Breast epithelium (tissue), 4 donors: ENCODE measurements around the gene TEX19. TPM values are rescaled to one million over a fixed set of nuclear protein-coding genes. Genes with fewer than 3 reads are reported as not detected.
"Not testable (repeated sequence)": the region's sequence is repeated elsewhere in the genome, so short reads cannot be mapped to it uniquely, and the experiment has no call there.

ENCODE experiments used
- DNase-seq, 2 donors: peaks; one replicate each; pipeline ENCODE4 v3.0.0-alpha.2; 2019; ENCODE audit warnings: low spot score in 2 of 2
- H3K27ac ChIP-seq, 2 donors: fragments of 200-600 bp; sonication (generic) in 1 of 2; one replicate each; pipeline ENCODE4 v1.5.1; 2016 to 2019; ENCODE audit warnings: mild to moderate bottlenecking in 1 of 2
- H3K27me3 ChIP-seq, 2 donors: fragments of 200-600 bp; sonication (generic) in 1 of 2; one replicate each; pipeline versions ENCODE4 v1.5.1 to v1.6.0; 2017 to 2019; ENCODE audit warnings: control low read depth in 1 of 2, mild to moderate bottlenecking in 1 of 2
- H3K36me3 ChIP-seq: fragments of 200-600 bp; one replicate; pipeline ENCODE4 v1.5.1; 2019
- H3K4me1 ChIP-seq, 2 donors: fragments of 200-600 bp; sonication (generic); one replicate each; pipeline ENCODE4 v1.5.1; 2016 to 2019; ENCODE audit warnings: control low read depth in 1 of 2
- H3K4me3 ChIP-seq, 3 donors: fragments of 200-600 bp; sonication (generic); 1 replicate in 2 of 3; 2 replicates in 1 of 3; pipeline ENCODE4 v1.5.1; 2016 to 2019; ENCODE audit warnings: mild to moderate bottlenecking in 3 of 3, moderate library complexity in 2 of 3
- H3K9me3 ChIP-seq, 2 donors: fragments of 200-600 bp; sonication (generic) in 1 of 2; one replicate each; pipeline ENCODE4 v1.5.1; 2016 to 2019; ENCODE audit warnings: control low read depth in 1 of 2
- POLR2A ChIP-seq: fragments of 450-650 bp; IDR thresholded peaks from one replicate; pipeline ENCODE4 v1.6.1; 2016; ENCODE audit warnings: antibody characterized with exemption, mild to moderate bottlenecking, moderate library complexity
- POLR2AphosphoS5 ChIP-seq, 3 donors: sonication (generic); formaldehyde crosslinking; IDR thresholded peaks; one replicate each; pipeline ENCODE4 v1.6.1; 2017; ENCODE audit warnings: antibody characterized with exemption in 3 of 3
- intact Hi-C: fragments of 100-400 bp; cut with DNase I; formaldehyde crosslinking; loops from one replicate; pipeline ENCODE4 v1.15.1; 2023; ENCODE audit warnings: low total_unique reads
- total RNA-seq, 3 donors: library from RNA; depleted of rRNA; stranded (reverse); fragments of >200 nt; gene quantifications; one replicate each; pipeline ENCODE4 v1.1.0, GENCODE V29; 2016
- TF ChIP-seq, protein P1 (sequence below), 3 donors: fragments of 450-650 bp; IDR thresholded peaks; one replicate each; pipeline ENCODE4 v1.5.1; 2016 to 2017; ENCODE audit warnings: antibody characterized with exemption in 3 of 3, mild to moderate bottlenecking in 3 of 3, moderate library complexity in 3 of 3

Gene TEX19
- total RNA-seq, 3 donors from 2014 or later, result not detected

DNA sequence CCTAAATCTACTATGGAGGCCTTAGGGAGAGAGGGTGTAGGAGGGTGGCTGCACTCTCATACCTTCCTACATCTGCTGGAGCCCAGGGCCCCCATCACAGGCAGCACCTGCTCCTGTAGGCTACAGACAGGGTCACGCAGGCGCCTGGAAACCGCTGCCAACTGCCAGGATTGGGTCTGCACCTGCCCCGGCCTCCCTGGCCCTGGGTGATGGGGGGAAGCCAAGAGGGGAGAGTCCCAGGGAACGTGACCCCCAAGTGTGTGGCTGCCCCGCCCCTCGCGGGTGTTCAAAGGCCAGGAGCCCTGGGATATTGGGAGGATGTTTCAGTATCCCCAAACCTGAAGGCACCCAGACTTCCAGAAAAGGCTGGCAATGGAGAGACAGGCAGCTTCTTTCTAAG, 5.6 kb upstream of the TEX19 start:
- no peak overlapping the region for H3K27ac ChIP-seq
- no peaks in the 10 kb centered on the region for H3K36me3 ChIP-seq
- no peaks in the 10 kb centered on the region for H3K9me3 ChIP-seq
- H3K4me1 ChIP-seq, result peaks cover 0 to 11% of the 10 kb centered on the region in 2 donors
- intact Hi-C loops, result loop anchor here (10.0 kb wide), 1 partner anchor 61 kb away; the partner anchor contains the start of genes HEXD and OGFOD3
- no peaks in the 10 kb centered on the region for H3K27me3 ChIP-seq
- H3K4me3 ChIP-seq, result no peak overlapping the region
- DNase-seq, result no peak
- TF ChIP-seq POLR2AphosphoS5 (IDR thresholded peaks at IDR 0.05), result no peak
- no peak for TF ChIP-seq POLR2A
- TF ChIP-seq, protein P1, sequence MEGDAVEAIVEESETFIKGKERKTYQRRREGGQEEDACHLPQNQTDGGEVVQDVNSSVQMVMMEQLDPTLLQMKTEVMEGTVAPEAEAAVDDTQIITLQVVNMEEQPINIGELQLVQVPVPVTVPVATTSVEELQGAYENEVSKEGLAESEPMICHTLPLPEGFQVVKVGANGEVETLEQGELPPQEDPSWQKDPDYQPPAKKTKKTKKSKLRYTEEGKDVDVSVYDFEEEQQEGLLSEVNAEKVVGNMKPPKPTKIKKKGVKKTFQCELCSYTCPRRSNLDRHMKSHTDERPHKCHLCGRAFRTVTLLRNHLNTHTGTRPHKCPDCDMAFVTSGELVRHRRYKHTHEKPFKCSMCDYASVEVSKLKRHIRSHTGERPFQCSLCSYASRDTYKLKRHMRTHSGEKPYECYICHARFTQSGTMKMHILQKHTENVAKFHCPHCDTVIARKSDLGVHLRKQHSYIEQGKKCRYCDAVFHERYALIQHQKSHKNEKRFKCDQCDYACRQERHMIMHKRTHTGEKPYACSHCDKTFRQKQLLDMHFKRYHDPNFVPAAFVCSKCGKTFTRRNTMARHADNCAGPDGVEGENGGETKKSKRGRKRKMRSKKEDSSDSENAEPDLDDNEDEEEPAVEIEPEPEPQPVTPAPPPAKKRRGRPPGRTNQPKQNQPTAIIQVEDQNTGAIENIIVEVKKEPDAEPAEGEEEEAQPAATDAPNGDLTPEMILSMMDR (IDR thresholded peaks at IDR 0.05), result no peak

DNA sequence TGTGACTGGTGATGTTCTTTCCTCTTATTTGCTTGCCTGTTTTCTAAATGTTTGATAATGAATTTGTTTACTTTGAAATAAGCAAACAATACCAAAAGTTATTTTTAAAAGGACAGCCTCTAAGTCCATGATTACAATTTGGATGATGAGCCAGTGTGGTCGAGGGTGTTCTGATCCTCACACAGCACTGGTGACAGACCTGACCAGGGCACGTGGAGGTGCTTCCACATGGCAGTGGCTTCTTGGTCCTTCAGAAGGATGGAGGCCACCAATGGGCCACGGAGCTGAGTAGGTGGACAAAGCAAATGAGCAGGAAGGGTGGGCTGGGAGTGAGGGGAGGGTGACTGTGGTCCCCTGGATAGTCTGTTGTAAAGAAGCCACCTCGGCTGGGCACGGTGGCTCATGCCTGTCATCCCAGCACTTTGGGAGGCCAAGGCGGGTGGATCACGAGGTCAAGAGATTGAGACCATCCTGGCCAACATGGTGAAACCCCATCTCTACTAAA, 4.2 kb upstream of the TEX19 start:
- Histone ChIP-seq H3K36me3 (no peaks in the 10 kb centered on the region), H3K4me1 (peaks cover 0 to 11% of the 10 kb centered on the region in 2 donors), H3K27me3 (no peaks in the 10 kb centered on the region), H3K4me3 (no peak overlapping the region), H3K9me3 (no peaks in the 10 kb centered on the region), H3K27ac (no peak overlapping the region)
- intact Hi-C loops, result loop anchor here (10.0 kb wide), 1 partner anchor 60 kb away; the partner anchor contains the start of genes HEXD and OGFOD3
- TF ChIP-seq POLR2A, result no peak
- TF ChIP-seq POLR2AphosphoS5 (IDR thresholded peaks at IDR 0.05), result no peak
- TF ChIP-seq, protein P1 (IDR thresholded peaks at IDR 0.05), result no peak
- no peak for DNase-seq

DNA sequence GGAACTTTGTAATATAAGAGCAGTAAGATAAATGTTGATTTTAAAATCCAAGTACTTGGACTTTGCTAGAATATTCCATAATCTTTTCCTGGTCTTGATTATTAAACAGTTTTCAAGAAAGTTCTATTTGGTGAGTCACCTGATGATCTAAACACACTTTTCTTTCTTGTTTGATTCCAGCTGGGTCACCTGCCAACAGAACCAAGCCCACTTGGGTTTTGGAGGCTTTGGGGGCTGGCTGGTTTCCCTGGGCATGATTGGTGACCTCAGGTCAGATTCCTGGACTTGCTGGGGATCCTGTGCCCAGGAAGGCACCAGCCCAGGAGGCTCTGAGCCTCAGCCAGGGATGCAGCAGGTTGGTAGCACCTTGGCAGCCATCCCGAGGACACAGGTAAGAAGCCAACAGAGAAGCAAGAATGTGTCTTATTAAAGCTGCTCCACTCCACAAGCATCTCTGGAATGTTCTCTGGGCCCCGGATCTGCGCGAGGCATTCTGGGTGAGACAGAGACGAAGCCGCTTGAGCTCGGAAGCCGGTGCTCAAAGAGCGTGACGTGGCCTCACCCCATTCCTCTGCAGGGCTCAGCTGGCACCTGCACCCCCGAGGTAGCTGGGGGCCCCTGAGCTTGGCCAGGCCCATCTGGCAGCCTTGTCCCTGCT, 3.1 kb upstream of the TEX19 start:
- TF ChIP-seq, protein P1 (IDR thresholded peaks at IDR 0.05), result no peak
- TF ChIP-seq POLR2AphosphoS5 (IDR thresholded peaks at IDR 0.05) (peak in 1 of 3 donors; percentile 42), POLR2A (no peak)
- H3K27me3 ChIP-seq, result no peaks in the 10 kb centered on the region
- H3K4me3 ChIP-seq, result no peak overlapping the region
- H3K9me3 ChIP-seq, result no peaks in the 10 kb centered on the region
- no peaks in the 10 kb centered on the region for H3K36me3 ChIP-seq
- H3K4me1 ChIP-seq, result peaks cover 0 to 11% of the 10 kb centered on the region in 2 donors
- intact Hi-C loops, result loop anchor here (10.0 kb wide), 1 partner anchor 59 kb away; the partner anchor contains the start of genes HEXD and OGFOD3
- peak; percentile 84 to 96 for DNase-seq
- peak overlapping the region; percentile 48 to 75 for H3K27ac ChIP-seq

DNA sequence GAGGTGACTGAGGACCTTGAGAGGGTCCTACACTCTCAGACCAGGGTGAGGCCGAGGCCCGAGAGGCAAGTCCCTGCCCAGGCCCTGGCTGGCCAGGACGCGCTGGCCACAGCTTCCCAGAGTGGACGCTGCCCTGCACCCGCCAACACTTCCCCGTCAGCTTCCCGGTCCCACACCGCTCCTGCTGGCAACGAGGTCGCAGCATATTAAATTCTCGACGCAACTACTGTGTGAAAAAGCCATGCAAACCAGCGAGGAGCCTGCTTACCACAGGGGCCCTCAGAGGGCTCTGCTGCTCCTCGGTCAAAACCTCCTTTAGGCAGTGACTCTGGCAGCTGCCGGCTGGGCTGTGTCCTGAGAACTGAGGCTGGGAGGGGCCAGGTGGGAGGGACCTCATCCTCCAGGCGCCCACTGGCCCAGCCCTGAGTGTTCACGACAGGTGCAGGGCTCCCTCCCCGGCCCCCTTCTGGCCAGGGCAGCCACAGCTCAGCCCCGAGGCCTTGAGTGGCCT, 2.1 kb upstream of the TEX19 start:
- DNase-seq, result no peak
- TF ChIP-seq, protein P1 (IDR thresholded peaks at IDR 0.05), result no peak
- TF ChIP-seq POLR2AphosphoS5 (IDR thresholded peaks at IDR 0.05) (no peak), POLR2A (no peak)
- intact Hi-C loops, result loop anchor here (1.0 to 10.0 kb wide), 2 partner anchors 15 to 58 kb away; partner anchors contain the start of genes HEXD and OGFOD3
- Histone ChIP-seq H3K36me3 (no peaks in the 10 kb centered on the region), H3K4me3 (no peak overlapping the region), H3K4me1 (peaks cover 0 to 10% of the 10 kb centered on the region in 2 donors), H3K9me3 (no peaks in the 10 kb centered on the region), H3K27me3 (no peaks in the 10 kb centered on the region), H3K27ac (peak overlapping the region in 1 of 2 donors; percentile 48)

DNA sequence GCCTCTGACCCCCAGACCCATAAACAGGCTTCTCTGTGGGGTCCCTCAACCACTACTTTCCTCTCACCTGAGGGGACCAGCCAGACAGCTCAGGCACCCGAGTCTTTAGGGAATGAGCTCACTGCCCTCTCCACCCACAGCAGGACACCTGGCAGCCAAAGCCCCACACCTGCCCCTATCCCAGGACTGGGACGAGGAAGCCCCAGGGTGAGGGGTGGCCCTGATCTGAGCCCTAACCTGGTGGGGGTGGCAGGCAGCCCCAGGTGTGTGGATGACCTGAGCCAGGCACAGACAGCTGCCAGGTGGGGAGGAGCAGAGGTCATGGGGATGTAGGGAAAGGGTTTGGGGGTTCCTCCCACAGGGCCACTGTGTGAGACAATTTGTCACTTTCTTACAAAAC, 1.7 kb upstream of the TEX19 start:
- no peak for DNase-seq
- Histone ChIP-seq H3K27me3 (no peaks in the 10 kb centered on the region), H3K4me3 (no peak overlapping the region), H3K9me3 (no peaks in the 10 kb centered on the region), H3K36me3 (no peaks in the 10 kb centered on the region), H3K27ac (no peak overlapping the region), H3K4me1 (peaks cover 0 to 6% of the 10 kb centered on the region in 2 donors)
- intact Hi-C loops, result loop anchor here (1.0 to 10.0 kb wide), 2 partner anchors 15 to 57 kb away; partner anchors contain the start of genes HEXD and OGFOD3
- TF ChIP-seq POLR2AphosphoS5 (IDR thresholded peaks at IDR 0.05) (no peak), POLR2A (no peak)
- TF ChIP-seq, protein P1 (IDR thresholded peaks at IDR 0.05), result no peak

DNA sequence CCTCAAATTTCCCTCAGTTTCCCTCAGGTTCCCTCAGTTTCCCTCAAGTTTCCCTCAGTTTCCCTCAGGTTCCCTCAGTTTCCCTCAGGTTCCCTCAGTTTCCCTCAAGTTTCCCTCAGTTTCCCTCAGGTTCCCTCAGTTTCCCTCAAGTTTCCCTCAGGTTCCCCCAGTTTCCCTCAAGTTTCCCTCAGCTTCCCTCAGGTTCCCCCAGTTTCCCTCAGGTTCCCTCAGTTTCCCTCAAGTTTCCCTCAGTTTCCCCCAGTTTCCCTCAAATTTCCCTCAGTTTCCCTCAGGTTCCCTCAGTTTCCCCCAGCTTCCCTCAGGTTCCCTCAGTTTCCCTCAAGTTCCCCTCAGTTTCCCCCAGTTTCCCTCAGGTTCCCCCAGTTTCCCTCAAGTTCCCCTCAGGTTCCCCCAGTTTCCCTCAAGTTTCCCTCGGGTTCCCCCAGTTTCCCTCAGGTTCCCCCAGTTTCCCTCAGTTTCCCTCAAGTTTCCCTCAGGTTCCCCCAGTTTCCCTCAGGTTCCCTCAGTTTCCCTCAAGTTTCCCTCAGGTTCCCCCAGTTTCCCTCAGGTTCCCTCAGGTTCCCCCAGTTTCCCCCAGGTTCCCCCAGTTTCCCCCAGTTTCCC, 516 bp downstream of the TEX19 start:
- not testable (repeated sequence) for DNase-seq, H3K4me3 ChIP-seq, H3K4me1 ChIP-seq, H3K36me3 ChIP-seq, H3K9me3 ChIP-seq, H3K27ac ChIP-seq, H3K27me3 ChIP-seq
- intact Hi-C loops, result loop anchor here (10.0 kb wide), 1 partner anchor 55 kb away; the partner anchor contains the start of genes HEXD and OGFOD3
